ENCODE data around the gene SF3A1. TPM values are rescaled to one million over a fixed set of nuclear protein-coding genes. Genes with fewer than 3 reads are reported as not detected.

Gene SF3A1
- total and polyA plus RNA-seq, 3 experiments from 2014 or later: 139 to 241 (median 235) TPM

DNA sequence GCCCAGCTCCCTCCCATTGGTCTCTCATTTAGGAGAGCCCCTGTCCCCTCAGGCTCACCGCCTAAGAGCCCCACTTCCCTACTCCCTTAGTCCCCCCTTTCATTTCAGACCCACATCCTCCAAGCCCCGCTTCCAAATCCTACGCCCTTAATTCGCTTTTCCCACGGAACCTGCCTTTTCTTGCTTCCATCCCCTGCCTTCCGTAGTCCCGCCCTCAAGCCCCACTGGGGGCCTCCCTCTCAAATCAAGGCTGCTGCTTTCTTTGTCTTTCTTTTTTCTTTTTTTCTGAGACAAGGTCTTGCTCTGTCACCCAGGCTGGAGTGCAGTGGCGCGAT, 509 bp upstream of the SF3A1 start:
- H3K4me3 Mint-ChIP-seq: peak overlapping the region; percentile 94 to 99 (median 98)
- peaks cover 0 to 3% of the 10 kb centered on the region in 2 donors for H3K27me3 Mint-ChIP-seq
- H3K36me3 ChIP-seq (ENCODE audit: insufficient read depth, low read length): peaks cover 16% of the 10 kb centered on the region
- H3K9me3 ChIP-seq (ENCODE audit: low read length): no peaks in the 10 kb centered on the region
- H3K27me3 ChIP-seq (ENCODE audit: insufficient read depth, low read length, poor library complexity, severe bottlenecking): no peaks in the 10 kb centered on the region
- H3K4me1 Mint-ChIP-seq: peaks cover 42 to 51% (median 51%) of the 10 kb centered on the region in 3 donors
- peak overlapping the region; percentile 96 for H3K4me3 ChIP-seq (ENCODE audit: low read length)
- ChIA-PET POLR2A (interaction anchor here (0.5 to 4.1 kb wide), 13 partner anchors 17 to 136 kb away, joined by 3 to 48 read pairs (median 6); partner anchors contain the start of genes CASTOR1, MTFP1 and TBC1D10A), CTCF (interaction anchor here (0.6 to 4.3 kb wide), 4 partner anchors 29 to 69 kb away, joined by 3 to 42 read pairs (median 4); partner anchors contain the start of gene CASTOR1)
- no peak for DNase-seq
- peaks cover 41% of the 10 kb centered on the region for H3K4me1 ChIP-seq (ENCODE audit: insufficient read depth, low read length)
- peak overlapping the region; percentile 91 to 99 (median 96) for H3K27ac Mint-ChIP-seq
- H3K36me3 Mint-ChIP-seq: peaks cover 0 to 37% (median 1%) of the 10 kb centered on the region in 3 donors
- H3K27ac ChIP-seq (ENCODE audit: low read depth, low read length): peak overlapping the region; percentile 98
- no peaks in the 10 kb centered on the region for H3K9me3 Mint-ChIP-seq

DNA sequence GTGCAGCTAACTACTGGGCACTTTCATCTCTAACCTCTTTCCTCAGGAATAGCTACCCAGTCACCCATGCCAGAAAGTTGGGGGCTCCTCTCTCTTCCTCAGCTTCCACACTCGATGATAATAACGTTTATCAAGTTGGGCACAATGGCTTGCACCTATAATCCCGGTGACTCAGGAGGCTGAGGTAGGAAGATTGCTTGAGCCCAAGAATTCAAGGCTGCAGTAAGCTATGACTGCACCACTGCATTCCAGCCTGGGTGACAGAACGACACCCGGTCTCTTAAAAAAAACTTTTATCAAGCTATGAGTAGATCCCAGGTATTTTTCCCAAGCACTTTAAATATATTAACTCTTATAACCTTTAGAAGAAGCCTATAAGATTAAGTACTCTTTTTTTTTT, 2.0 kb downstream of the SF3A1 start:
- Mint-ChIP-seq H3K27me3 (peaks cover 0 to 3% of the 10 kb centered on the region in 2 donors), H3K4me3 (peak overlapping the region; percentile 94 to 99 (median 98)), H3K36me3 (peaks cover 6 to 61% (median 7%) of the 10 kb centered on the region in 3 donors), H3K4me1 (peaks cover 57 to 76% (median 75%) of the 10 kb centered on the region in 3 donors), H3K9me3 (no peaks in the 10 kb centered on the region), H3K27ac (peak overlapping the region; percentile 58 to 99 (median 89))
- Histone ChIP-seq H3K27me3 (ENCODE audit: insufficient read depth, low read length, poor library complexity, severe bottlenecking) (no peaks in the 10 kb centered on the region), H3K4me3 (ENCODE audit: low read length) (peak overlapping the region; percentile 16), H3K36me3 (ENCODE audit: insufficient read depth, low read length) (peaks cover 32% of the 10 kb centered on the region), H3K9me3 (ENCODE audit: low read length) (no peaks in the 10 kb centered on the region), H3K27ac (ENCODE audit: low read depth, low read length) (no peak overlapping the region), H3K4me1 (ENCODE audit: insufficient read depth, low read length) (peaks cover 51% of the 10 kb centered on the region)
- ChIA-PET POLR2A (interaction anchor here (3.0 to 4.1 kb wide), 2 partner anchors 52 to 65 kb away, joined by 12 to 48 read pairs; partner anchors contain the start of gene CASTOR1), CTCF (interaction anchor here (3.3 kb wide), 1 partner anchor 66 kb away, joined by 22 read pairs; the partner anchor contains the start of gene CASTOR1)
- no peak for DNase-seq

DNA sequence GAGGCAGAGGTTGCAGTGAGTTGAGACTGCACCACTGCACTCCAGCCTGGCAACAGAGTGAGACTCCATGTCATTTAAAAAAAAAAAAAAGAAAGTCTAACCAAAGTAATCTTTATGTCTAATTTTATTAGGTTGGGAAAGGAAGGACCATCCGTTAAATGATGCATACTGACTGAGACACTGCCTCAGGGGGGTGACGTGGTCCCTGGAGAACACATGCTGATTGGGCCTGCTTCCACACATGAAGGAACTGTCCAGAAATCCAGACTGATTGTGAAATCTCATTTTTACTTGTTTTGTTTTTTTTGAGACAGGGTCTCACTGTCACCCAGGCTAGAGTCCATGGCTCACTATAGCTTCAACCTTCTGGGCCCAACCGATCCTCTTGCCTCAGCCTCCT, 5.5 kb downstream of the SF3A1 start:
- Mint-ChIP-seq H3K27ac (peak overlapping the region in 6 of 8 donors; percentile 11 to 58 (median 40)), H3K9me3 (no peaks in the 10 kb centered on the region), H3K4me1 (peaks cover 66 to 93% (median 87%) of the 10 kb centered on the region in 3 donors), H3K36me3 (peaks cover 6 to 87% (median 13%) of the 10 kb centered on the region in 3 donors), H3K4me3 (no peak overlapping the region), H3K27me3 (no peaks in the 10 kb centered on the region)
- peaks cover 62% of the 10 kb centered on the region for H3K4me1 ChIP-seq (ENCODE audit: insufficient read depth, low read length)
- H3K4me3 ChIP-seq (ENCODE audit: low read length): no peak overlapping the region
- peaks cover 48% of the 10 kb centered on the region for H3K36me3 ChIP-seq (ENCODE audit: insufficient read depth, low read length)
- DNase-seq: no peak
- H3K27me3 ChIP-seq (ENCODE audit: insufficient read depth, low read length, poor library complexity, severe bottlenecking): no peaks in the 10 kb centered on the region
- no peaks in the 10 kb centered on the region for H3K9me3 ChIP-seq (ENCODE audit: low read length)
- ChIA-PET POLR2A (no interaction called here), CTCF (interaction anchor here (2.3 to 5.0 kb wide), 2 partner anchors 46 to 63 kb away, joined by 8 to 27 read pairs; partner anchors contain the start of gene CASTOR1)
- no peak overlapping the region for H3K27ac ChIP-seq (ENCODE audit: low read depth, low read length)

DNA sequence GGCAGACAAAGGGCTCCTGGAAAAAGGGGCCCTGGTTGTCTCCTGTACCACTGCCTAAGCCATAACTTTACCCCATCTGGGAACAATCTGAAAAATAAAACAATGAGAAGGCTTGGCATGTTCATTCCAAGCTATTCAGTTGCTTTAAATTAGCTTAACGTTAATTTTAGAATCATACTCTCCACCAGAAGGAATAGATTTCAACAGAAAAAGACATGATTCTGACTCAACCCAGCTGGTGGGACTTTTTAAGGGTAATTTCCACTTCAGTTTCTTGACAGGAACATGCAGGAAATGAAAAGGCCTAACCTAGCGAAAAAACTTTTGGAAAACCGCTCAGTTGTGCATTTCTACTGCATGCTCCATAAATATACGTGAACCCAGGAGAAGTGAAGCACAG, 7.9 kb downstream of the SF3A1 start:
- no peaks in the 10 kb centered on the region for H3K27me3 ChIP-seq (ENCODE audit: insufficient read depth, low read length, poor library complexity, severe bottlenecking)
- H3K27me3 Mint-ChIP-seq: no peaks in the 10 kb centered on the region
- peaks cover 48 to 85% (median 82%) of the 10 kb centered on the region in 3 donors for H3K4me1 Mint-ChIP-seq
- no peaks in the 10 kb centered on the region for H3K9me3 Mint-ChIP-seq
- H3K4me3 Mint-ChIP-seq: peak overlapping the region in 2 of 7 donors; percentile 39 to 44
- ChIA-PET CTCF (interaction anchor here (2.3 to 5.0 kb wide), 2 partner anchors 43 to 60 kb away, joined by 8 to 27 read pairs; partner anchors contain the start of gene CASTOR1), POLR2A (no interaction called here)
- H3K4me1 ChIP-seq (ENCODE audit: insufficient read depth, low read length): peaks cover 38% of the 10 kb centered on the region
- H3K36me3 Mint-ChIP-seq: peaks cover 6 to 94% (median 15%) of the 10 kb centered on the region in 3 donors
- peaks cover 66% of the 10 kb centered on the region for H3K36me3 ChIP-seq (ENCODE audit: insufficient read depth, low read length)
- no peak overlapping the region for H3K27ac ChIP-seq (ENCODE audit: low read depth, low read length)
- H3K27ac Mint-ChIP-seq: peak overlapping the region; percentile 38 to 91 (median 66)
- no peak overlapping the region for H3K4me3 ChIP-seq (ENCODE audit: low read length)
- no peak for DNase-seq
- no peaks in the 10 kb centered on the region for H3K9me3 ChIP-seq (ENCODE audit: low read length)

DNA sequence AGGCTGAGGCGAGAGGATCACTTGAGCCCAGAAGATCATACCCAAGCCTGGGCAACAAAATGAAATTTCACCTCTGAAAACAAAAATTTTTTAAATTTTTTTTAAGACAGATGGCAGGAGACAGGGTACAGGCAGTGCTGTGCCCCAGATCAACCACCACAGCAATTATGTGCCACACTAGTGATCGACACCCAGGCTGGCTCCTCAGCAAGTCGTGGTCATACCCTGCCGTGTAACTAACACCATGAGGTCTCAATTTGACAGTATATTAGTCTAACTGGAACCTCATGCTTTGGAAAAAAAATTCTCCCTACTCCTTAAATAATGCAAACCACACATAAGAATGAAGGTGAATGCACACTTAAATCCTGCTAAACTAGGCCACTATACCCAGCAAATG, 8.3 kb downstream of the SF3A1 start:
- Mint-ChIP-seq H3K4me1 (peaks cover 46 to 81% (median 78%) of the 10 kb centered on the region in 3 donors), H3K27ac (peak overlapping the region; percentile 38 to 91 (median 66)), H3K9me3 (no peaks in the 10 kb centered on the region), H3K4me3 (peak overlapping the region in 2 of 7 donors; percentile 9 to 39), H3K27me3 (no peaks in the 10 kb centered on the region), H3K36me3 (peaks cover 8 to 94% (median 14%) of the 10 kb centered on the region in 3 donors)
- Histone ChIP-seq H3K27me3 (ENCODE audit: insufficient read depth, low read length, poor library complexity, severe bottlenecking) (no peaks in the 10 kb centered on the region), H3K4me3 (ENCODE audit: low read length) (no peak overlapping the region), H3K27ac (ENCODE audit: low read depth, low read length) (no peak overlapping the region), H3K4me1 (ENCODE audit: insufficient read depth, low read length) (peaks cover 35% of the 10 kb centered on the region), H3K36me3 (ENCODE audit: insufficient read depth, low read length) (peaks cover 70% of the 10 kb centered on the region), H3K9me3 (ENCODE audit: low read length) (no peaks in the 10 kb centered on the region)
- CTCF ChIA-PET: interaction anchor here (5.0 kb wide), 1 partner anchor 60 kb away, joined by 27 read pairs; the partner anchor contains the start of gene CASTOR1
- DNase-seq: no peak
- POLR2A ChIA-PET: no interaction called here

DNA sequence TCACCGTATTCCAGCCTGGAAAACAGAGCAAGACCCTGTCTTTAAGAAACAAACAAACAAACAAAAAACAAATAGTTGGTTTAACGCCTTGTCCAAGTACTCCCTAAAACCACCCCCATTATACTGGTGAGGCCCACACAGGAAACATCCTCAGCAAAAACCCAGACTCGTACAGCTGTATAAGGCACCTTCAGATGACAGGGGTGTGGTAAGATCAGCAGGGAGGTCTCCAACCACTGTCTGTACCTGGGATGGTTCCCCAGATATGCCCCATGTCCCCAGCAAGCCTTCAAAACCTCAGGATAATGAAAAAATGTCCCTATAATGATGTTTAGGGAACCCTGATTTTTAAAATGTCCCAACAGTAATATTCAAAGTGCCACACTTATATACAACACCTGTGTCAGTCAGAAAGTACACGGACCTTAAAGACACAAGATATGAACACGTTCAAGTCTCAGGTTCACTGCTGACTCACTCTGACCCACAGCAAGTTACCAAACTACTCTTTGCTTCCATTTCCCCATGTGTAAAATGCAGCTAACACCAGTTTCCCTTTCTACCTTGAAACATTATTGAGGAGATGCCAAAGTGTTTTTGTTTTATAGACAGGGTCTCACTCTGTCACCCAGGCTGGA, 9.3 kb downstream of the SF3A1 start:
- Mint-ChIP-seq H3K4me3 (peak overlapping the region in 3 of 7 donors; percentile 8 to 33 (median 8)), H3K27ac (peak overlapping the region in 7 of 8 donors; percentile 52 to 87 (median 64)), H3K27me3 (no peaks in the 10 kb centered on the region), H3K4me1 (peaks cover 42 to 72% (median 70%) of the 10 kb centered on the region in 3 donors), H3K36me3 (peaks cover 12 to 96% (median 17%) of the 10 kb centered on the region in 3 donors), H3K9me3 (no peaks in the 10 kb centered on the region)
- no peak for DNase-seq
- H3K9me3 ChIP-seq (ENCODE audit: low read length): no peaks in the 10 kb centered on the region
- peaks cover 72% of the 10 kb centered on the region for H3K36me3 ChIP-seq (ENCODE audit: insufficient read depth, low read length)
- H3K27me3 ChIP-seq (ENCODE audit: insufficient read depth, low read length, poor library complexity, severe bottlenecking): no peaks in the 10 kb centered on the region
- H3K27ac ChIP-seq (ENCODE audit: low read depth, low read length): no peak overlapping the region
- CTCF ChIA-PET: interaction anchor here (1.0 to 5.0 kb wide), 2 partner anchors 59 to 61 kb away, joined by 3 to 27 read pairs; partner anchors contain the start of gene CASTOR1
- peaks cover 29% of the 10 kb centered on the region for H3K4me1 ChIP-seq (ENCODE audit: insufficient read depth, low read length)
- POLR2A ChIA-PET: no interaction called here
- H3K4me3 ChIP-seq (ENCODE audit: low read length): no peak overlapping the region

DNA sequence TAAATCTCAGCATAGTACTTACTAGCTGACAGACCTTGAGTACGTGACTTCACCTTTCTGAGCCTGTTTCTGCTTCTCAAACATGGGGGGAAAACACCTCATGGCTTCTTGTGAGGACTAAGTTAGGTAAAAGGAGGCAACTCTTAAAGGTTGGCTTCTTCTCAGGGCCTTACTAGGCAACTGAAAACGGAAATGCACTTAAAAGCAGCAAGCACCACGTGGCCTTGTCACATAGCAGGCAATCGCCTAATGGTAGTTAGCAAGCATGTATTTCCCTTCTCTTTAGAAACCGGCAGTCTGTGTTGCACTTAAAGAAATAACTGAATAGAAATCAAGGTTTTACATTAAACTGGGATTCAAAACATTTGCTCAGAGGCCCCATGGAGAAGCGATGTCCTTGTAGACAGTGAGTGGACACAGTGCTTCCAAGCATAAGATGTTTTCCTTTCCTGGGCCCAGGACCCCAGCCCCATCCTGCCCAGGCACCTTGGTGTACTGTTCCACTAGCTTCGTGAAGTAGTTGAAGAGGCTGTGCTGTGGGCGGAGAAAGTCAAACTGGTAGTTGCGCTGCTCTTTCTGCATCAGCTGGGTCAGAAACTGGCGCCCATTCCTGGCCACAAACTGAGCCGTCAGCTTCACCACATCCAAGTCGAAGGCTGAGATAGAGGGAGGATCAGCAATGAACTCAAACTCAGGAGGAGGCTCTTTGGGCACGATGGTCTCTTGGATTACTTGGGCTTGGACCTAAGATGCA, 12.1 kb downstream of the SF3A1 start:
- Mint-ChIP-seq H3K4me3 (no peak overlapping the region), H3K27me3 (no peaks in the 10 kb centered on the region), H3K4me1 (peaks cover 26 to 46% (median 44%) of the 10 kb centered on the region in 3 donors), H3K36me3 (peaks cover 5 to 96% (median 13%) of the 10 kb centered on the region in 3 donors), H3K9me3 (no peaks in the 10 kb centered on the region), H3K27ac (peak overlapping the region in 4 of 8 donors; percentile 23 to 80 (median 28))
- Histone ChIP-seq H3K27ac (ENCODE audit: low read depth, low read length) (no peak overlapping the region), H3K9me3 (ENCODE audit: low read length) (no peaks in the 10 kb centered on the region), H3K27me3 (ENCODE audit: insufficient read depth, low read length, poor library complexity, severe bottlenecking) (no peaks in the 10 kb centered on the region), H3K4me1 (ENCODE audit: insufficient read depth, low read length) (peaks cover 18% of the 10 kb centered on the region), H3K4me3 (ENCODE audit: low read length) (no peak overlapping the region), H3K36me3 (ENCODE audit: insufficient read depth, low read length) (peaks cover 79% of the 10 kb centered on the region)
- no peak for DNase-seq
- ChIA-PET POLR2A (interaction anchor here (0.6 kb wide), 2 partner anchors 117 to 758 kb away, joined by 3 read pairs; no protein-coding TSS in a partner anchor), CTCF (interaction anchor here (0.8 to 0.9 kb wide), 2 partner anchors 43 to 56 kb away, joined by 3 read pairs; partner anchors contain the start of gene RNF215)

All from CD8-positive, alpha-beta memory T cell (primary cell).